EH (cell line): Measurements from ENCODE around the gene C22orf39.

Source experiments
- DNase-seq: peaks from one replicate; pipeline ENCODE4 v3.0.0-alpha.2; 2015; ENCODE audit warnings: low read depth

C22orf39 gene

DNA sequence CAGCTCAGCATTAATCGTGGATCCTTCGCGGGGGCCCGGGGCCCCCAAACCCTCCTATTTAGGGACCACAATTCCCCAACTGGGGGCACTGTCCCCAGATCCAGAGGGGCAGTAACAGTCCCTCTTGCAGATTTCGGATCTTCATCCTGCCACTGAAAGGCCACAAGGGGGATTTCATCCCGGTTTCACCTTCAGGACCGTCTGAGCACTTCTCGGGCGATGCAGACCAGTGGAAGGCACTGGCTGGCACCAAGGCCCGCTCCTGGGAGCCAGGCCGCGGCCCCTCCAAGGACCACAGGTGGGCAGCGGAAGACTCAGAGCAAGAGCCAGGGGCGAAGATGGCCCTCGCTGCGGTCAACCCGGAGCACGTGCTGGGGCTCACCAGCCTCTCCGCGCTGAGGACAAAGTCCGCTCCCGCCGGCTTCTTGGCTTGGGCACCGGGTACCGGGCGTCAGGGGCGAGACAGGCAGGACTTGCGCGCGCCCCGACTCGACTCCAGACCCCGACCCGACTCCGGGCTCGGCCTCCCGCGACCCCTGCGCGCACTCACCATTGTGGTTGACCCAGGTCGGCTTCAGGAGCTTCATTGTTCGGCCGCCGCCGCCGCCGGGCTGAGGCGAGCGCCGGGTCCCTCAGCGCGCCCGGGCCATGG, 16.5 kb downstream of the C22orf39 start:
- DNase-seq, result peak; percentile 46

DNA sequence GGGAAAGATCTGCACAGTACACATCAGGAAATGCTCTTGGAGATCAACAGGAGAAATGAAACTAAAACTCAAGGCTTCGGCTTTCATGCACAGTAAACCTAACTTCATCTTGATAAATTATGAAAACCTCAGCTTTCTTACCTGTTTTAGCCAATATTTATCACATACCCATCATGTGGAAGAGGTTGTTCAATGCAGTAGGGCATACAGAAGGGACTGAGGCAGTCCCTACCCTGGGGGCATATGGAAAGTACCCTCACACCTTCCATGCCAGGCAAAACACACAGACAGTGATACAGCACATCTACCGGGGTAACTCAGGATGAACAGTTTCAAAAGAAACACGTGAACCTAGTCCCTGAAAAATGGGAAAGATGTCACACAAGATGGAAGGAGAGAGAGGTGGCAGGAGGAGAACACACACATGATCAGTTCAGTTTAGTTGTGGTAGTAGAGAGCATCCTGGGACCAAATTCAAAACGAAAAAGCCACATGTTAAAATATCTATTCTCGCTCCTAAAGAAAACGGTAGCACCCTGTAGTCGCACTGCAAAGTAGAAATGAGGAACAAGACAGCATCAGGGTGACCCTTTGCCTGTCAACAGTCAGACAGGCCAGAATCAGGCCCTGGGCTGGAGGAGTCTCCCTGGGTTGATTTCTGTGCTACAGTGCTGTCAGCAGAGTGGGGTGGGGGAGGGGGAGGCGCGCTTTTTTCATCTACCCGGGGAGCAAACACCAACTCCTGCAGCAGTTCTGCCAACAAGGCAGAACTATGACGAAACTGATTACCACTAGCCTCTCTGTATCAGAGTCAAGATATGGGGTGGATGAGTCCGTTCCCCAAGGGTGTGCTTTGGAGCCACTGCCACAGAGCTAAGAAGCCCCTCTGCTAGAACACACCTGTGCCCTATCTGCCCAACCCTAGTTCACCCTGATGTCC, 17.3 kb downstream of the C22orf39 start:
- DNase-seq, result peak; percentile 69

DNA sequence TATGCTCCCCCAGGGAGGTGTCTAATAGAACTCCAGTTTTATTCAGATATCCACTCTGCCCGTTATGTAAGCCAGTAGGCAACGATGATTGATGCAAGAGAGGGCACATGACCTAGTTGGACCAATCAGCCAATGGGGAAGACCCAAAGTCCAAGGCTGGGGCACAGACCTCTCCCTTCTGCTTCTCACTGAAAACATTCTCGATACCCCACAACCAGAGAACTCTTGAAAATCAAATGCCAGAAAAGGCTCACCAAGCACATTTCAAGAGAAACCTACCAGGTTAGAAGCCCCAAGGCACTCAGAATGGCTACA, 23.4 kb downstream of the C22orf39 start:
- no peak for DNase-seq

GRCh38 chr22:19422440-19423301, 24.8 kb downstream of the C22orf39 start:
- DNase-seq, result peak; percentile 43

DNA sequence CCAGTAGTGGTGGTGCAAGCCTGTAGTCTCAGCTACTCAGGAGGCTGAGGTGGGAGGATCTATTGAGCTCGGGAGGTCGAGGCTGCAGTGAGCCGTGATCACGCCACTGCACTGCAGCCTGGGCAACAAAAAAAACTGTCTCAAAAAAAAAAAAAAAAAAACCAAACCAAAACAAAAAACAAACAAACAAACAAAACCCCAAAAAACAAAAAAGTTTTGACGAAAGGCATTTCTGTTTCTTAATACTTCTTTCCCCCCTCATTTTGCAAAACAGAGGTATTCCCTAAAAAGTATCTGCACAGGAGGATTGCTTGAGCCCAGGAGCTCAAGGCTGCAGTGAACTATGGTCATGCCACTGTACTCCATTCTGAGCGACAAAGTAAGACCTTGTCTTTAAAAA, 27.2 kb downstream of the C22orf39 start:
- no peak for DNase-seq

GRCh38 chr22:19419464-19420178, 27.9 kb downstream of the C22orf39 start:
- no peak for DNase-seq

DNA sequence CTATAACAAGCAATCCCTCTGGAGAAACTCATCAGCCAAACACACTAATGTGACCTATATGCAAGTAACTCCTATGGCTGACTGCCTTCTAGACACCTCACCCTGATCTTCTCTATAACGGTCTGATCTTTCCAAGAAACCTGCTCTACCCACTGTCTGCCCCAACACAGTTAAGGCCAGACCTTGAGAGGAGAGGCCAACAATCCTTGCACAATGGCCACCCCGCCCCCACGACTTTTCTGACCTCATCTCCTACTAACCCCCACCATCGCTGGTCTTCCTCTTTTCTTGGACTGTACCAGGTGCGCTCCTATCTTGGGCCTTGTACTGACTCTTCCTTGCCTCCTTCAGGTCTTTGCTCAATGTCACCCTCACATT, 28.4 kb downstream of the C22orf39 start:
- DNase-seq, result no peak

GRCh38 chr22:19412923-19413322, 34.6 kb downstream of the C22orf39 start:
- no peak for DNase-seq

DNA sequence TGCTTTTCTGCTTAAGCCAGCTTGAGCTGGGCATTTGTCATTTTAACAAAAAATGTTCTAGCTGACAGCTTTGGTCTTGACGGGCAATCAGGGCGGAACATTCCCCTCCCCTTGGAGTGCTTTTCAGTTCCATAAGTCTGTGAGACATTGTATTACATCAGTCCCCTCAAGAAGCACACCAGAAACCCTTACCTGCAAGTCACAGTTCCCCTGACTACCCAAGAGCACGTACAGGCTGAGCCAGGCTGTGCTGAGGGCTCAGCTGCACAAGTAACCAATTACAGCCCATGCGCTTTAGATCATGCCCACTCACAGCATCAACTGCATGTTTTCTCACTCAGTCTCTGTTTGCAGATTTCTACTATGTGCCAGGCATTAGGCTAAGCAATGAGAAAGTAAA, 35.0 kb downstream of the C22orf39 start:
- no peak for DNase-seq

DNA sequence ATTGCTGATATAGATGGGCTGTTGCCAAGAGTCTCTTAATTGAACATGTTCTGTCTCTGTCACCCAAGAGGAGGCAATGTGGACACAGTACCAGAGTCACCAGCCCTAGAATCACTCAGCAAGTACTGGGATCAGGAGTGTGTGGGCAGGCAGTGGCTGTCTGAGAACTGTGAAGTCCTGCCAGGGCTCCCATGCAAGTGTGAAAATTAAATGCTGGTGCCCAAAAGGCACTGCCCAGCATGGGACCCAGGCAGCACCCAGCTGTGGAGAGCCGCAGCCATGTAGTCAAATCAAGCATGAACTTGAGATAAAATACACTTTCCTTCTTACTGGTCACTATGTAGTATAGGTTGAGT, 35.8 kb downstream of the C22orf39 start:
- no peak for DNase-seq

- DNase-seq, result no peak
Measured at GRCh38 chr22:19410941-19411689, 36.4 kb downstream of the C22orf39 start.

DNA sequence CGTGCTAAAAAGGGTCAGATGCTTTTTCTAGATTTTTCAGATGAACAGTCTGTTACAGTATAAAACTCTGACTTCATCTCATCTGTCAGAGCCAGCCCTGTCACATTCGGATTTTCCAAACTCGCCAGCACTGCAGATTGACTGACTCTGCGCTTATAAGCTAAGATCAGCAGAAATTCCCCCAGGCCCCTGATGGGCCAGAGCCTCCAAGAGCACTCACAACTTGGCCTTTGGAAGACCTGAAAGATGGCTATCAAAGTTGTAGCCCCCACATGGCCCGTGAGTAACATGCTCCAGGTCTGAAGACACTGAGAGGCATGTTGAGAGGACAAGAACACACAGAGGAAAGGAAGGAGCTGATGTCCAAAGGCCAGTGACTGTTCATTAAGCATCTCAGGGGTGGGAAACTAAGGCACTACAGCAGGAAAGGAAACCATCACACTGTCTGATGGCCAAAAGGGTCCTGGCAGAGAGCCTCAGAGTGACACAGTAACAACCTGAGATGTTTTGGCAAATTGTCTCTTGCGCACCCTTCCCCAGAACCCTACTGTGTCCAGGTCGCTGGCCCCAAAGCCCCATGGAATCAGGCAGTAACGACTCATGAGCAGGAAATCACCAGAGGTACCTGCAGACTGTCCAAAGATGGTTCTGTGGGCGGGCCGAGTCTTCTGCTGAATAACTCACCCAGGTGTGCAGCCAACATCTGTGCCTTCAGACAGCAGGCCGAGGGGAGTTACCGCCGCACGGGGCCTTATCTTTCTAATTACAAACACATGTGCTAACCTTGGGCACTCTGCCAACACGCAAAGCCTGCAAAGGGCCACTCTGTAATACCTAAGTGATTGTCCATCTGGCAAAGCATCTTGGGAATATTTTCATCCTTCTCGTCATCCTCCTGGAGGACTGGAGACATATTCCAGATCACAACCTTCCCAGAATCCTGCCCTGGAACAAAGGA, 39.6 kb downstream of the C22orf39 start:
- peak; percentile 23 for DNase-seq

DNA sequence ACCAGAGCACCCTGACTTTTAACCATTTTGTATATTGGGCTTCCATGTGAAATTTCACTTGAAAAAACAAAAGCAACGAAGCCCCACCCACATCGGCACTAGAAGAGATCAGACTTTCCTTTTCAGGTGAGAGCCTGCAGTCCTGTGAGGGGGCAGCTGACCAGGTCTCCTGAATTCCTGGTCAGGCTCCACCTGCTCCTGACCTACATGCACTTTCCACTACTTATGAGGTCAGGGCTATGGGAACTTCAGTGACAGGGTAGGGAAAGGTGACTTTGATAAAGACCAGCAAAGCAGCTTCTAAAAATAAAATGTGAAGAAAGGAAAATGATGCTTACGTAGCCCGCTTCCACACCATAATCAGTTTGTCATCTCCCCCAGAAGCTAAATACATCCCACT, 40.7 kb downstream of the C22orf39 start:
- no peak for DNase-seq

DNA sequence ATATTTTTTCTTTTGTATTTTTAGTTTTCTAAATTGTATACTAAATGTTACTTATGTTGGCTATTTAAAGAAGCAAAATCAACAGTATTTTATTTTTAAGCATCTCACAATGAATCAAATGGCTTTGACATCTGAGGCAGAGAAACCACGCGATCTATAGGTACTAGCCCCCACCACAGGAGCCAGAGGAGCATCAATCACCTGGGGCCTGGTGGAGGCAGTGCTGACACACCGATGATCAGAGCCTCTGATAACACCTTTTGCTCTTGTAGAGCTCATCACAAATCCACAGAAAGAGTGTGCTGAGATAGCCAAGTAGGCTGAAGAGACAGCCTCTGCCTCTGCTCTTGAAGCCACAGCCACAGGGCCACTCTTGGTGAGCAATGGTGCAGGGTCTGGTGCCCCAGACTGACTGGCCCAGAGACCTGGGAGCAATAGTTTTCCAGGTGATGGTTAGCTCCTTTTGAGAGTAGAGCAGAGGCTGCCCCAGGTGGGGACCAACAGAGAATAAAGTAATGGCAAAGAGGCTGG, 41.2 kb downstream of the C22orf39 start:
- no peak for DNase-seq

GRCh38 chr22:19405652-19406051, 41.9 kb downstream of the C22orf39 start:
- no peak for DNase-seq

- DNase-seq, result no peak
Measured at GRCh38 chr22:19405133-19405532, 42.4 kb downstream of the C22orf39 start.

GRCh38 chr22:19404676-19405075, 42.8 kb downstream of the C22orf39 start:
- DNase-seq, result no peak

DNA sequence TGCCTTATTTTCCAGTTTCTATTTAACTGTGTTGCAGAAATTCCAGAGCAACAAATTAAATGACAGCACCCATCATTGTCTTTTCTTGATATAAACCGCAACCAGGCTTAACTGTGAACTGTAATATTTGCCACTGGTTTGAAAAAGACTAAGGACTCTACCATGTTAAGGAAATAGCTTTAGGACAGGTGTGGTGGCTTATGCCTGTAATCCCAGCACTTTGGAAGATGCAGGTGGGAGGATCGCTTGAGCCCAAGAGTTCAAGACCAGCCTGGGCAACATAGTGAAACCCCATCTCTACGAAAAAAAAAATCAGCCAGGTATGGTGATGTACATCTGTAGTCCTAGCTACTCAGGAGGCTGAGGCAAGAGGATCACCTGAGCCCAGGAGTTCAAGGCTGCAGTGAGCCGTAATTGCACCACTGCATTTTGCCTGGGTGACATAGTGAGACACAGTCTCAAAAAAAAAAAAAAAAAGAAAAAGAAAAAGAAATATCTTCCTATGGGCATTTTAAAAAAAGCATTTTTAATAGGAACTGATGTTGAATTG, 44.8 kb downstream of the C22orf39 start:
- DNase-seq, result no peak

DNA sequence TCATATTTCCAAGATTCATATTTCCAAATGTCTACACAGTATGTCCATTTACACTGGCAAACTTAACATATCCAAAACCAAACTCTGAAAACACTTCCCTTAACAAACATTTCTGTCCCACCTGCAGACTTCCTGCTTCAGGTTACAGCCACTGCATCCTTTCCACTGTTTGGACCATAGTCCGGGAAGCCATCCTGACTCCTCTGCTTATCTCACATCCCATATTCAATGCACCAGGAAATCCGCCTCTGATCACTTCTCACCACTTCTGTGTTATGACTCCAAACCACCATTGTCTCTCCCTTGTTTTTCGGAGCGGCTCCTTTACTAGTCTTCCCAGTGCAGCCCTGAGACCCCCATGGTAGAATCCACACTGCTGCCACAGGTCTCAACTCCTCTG, 46.0 kb downstream of the C22orf39 start:
- no peak for DNase-seq

GRCh38 chr22:19400881-19401280, 46.6 kb downstream of the C22orf39 start:
- no peak for DNase-seq
